GM12878 (cell line): ENCODE measurements around the gene MICAL3. TPM values are rescaled to one million over a fixed set of nuclear protein-coding genes. Genes with fewer than 3 reads are reported as not detected.

ENCODE experiments used
- ATAC-seq: fragments of 200-7000 bp; cut with Tn5 transposase; 3 replicates; pipeline ENCODE4 v1.9.1; 2020; ENCODE audit warnings: mild to moderate bottlenecking, moderate library complexity
- BruUV-seq: library from RNA; stranded (reverse); fragments of 400-500 nt; replicated peaks from 2 replicates; lab custom pipeline; 2021; lab: Mats Ljungman, UMichigan
- CTCF ChIA-PET: fragments of 300-600 bp; sonication (Branson Sonifier 250); formaldehyde crosslinking; extraction: SDS; loops from one replicate; lab custom pipeline; 2021; ENCODE audit warnings: inconsistent platforms; lab: Yijun Ruan, JAX
- POLR2A ChIA-PET: fragments of 350-600 bp; formaldehyde crosslinking; extraction: SDS; loops from one replicate; lab custom pipeline; 2021; ENCODE audit warnings: inconsistent platforms; lab: Charles Lee
- RAD21 ChIA-PET: fragments of 300-600 bp; sonication (Branson Sonifier 250); formaldehyde crosslinking; loops from one replicate; lab custom pipeline; 2023; ENCODE audit warnings: antibody characterized with exemption; ENCODE audit not compliant: unreplicated experiment; lab: Charles Lee
- SMC1A ChIA-PET: fragments of 300-600 bp; sonication (Branson Sonifier 250); formaldehyde crosslinking; loops from one replicate; lab custom pipeline; 2023; ENCODE audit not compliant: unreplicated experiment, uncharacterized antibody; lab: Charles Lee
- DNase-seq: peaks from one replicate; pipeline ENCODE4 v3.0.0-alpha.2; 2011; ENCODE audit warnings: low read depth, low spot score
- FAIRE-seq: peaks from 3 replicates; lab custom pipeline; 2011; peaks lifted over from hg19 to GRCh38; lab: Jason Lieb, UNC
- H2AFZ ChIP-seq: 2 replicates; pipeline ENCODE4 v1.6.0; 2011; ENCODE audit warnings: low read depth, low read length, control low read depth; ENCODE audit not compliant: control insufficient read depth
- H3K27ac ChIP-seq: 2 replicates; pipeline ENCODE4 v1.5.1; 2011; ENCODE audit warnings: control low read depth; ENCODE audit not compliant: control insufficient read depth, insufficient read depth
- H3K27me3 ChIP-seq, 2 experiments: replicated peaks in 1 of 2; 2 replicates each; pipeline versions ENCODE4 v1.6.0 to v1.6.1; 2011; ENCODE audit warnings: low read length in 1 of 2; ENCODE audit not compliant: control insufficient read depth in 2 of 2, insufficient read depth in 2 of 2
- H3K36me3 ChIP-seq, 2 experiments: 2 replicates each; pipeline ENCODE4 v1.5.1; 2011; ENCODE audit warnings: low read length in 1 of 2; ENCODE audit not compliant: control insufficient read depth in 2 of 2, insufficient read depth in 2 of 2
- H3K4me1 ChIP-seq: 2 replicates; pipeline ENCODE4 v1.6.1; 2011; ENCODE audit warnings: mild to moderate bottlenecking, low read length, moderate library complexity, mixed read lengths; ENCODE audit not compliant: control insufficient read depth, insufficient read depth
- H3K4me2 ChIP-seq: 2 replicates; pipeline ENCODE4 v1.6.0; 2011; ENCODE audit warnings: control low read depth; ENCODE audit not compliant: control insufficient read depth, insufficient read depth
- H3K4me3 ChIP-seq: fragments of 200-600 bp; sonication (generic); 2 replicates; pipeline ENCODE4 v1.5.1; 2016
- H3K79me2 ChIP-seq: 2 replicates; pipeline ENCODE4 v1.6.0; 2011; ENCODE audit warnings: low read length; ENCODE audit not compliant: control insufficient read depth, insufficient read depth
- H3K9ac ChIP-seq: 2 replicates; pipeline ENCODE4 v1.8.0; 2011; ENCODE audit warnings: low read length, control low read depth, mixed read lengths; ENCODE audit not compliant: control insufficient read depth, insufficient read depth
- H3K9me3 ChIP-seq: replicated peaks from 3 replicates; pipeline ENCODE4 v1.5.1; 2011; ENCODE audit warnings: mild to moderate bottlenecking, low read length; ENCODE audit not compliant: control insufficient read depth, insufficient read depth
- H4K20me1 ChIP-seq: 2 replicates; pipeline ENCODE4 v1.6.0; 2011; ENCODE audit not compliant: control insufficient read depth, insufficient read depth
- PBX3 ChIP-seq: IDR thresholded peaks from 2 replicates; pipeline ENCODE4 v1.6.1; 2011; ENCODE audit warnings: mild to moderate bottlenecking, low read depth, low read length, moderate library complexity; ENCODE audit not compliant: insufficient replicate concordance
- POLR2A ChIP-seq: IDR thresholded peaks from 2 replicates; pipeline ENCODE4 v1.6.1; 2011; ENCODE audit warnings: low read depth, mild to moderate bottlenecking, low read length
- SPI1 ChIP-seq: IDR thresholded peaks from 2 replicates; pipeline ENCODE4 v1.6.1; 2011; ENCODE audit warnings: low read depth, mild to moderate bottlenecking, low read length, moderate library complexity, borderline replicate concordance; ENCODE audit not compliant: insufficient read depth
- TARDBP ChIP-seq: IDR thresholded peaks from 2 replicates; pipeline ENCODE4 v1.6.1; 2016; ENCODE audit warnings: borderline replicate concordance
- WGBS: methylation state at CpG from one replicate; pipeline ENCODE4 v1.1.6; 2016; ENCODE audit warnings: low lambda C conversion rate; ENCODE audit not compliant: insufficient replicate concordance, insufficient coverage; ENCODE audit errors: missing lambda C conversion rate; 5-methylcytosine and 5-hydroxymethylcytosine counted together
- in situ Hi-C: fragments of 300-500 bp; cut with MboI; formaldehyde crosslinking; loops from 9 replicates; pipeline ENCODE4 v1.14.3; 2018; ENCODE audit warnings: mixed read lengths
- intact Hi-C: fragments of 100-400 bp; cut with micrococcal nuclease; formaldehyde crosslinking; loops from one replicate; pipeline ENCODE4 v1.14.2; 2022; ENCODE audit not compliant: unreplicated experiment
- polyA plus RNA-seq, 11 experiments: library from polyadenylated mRNA; depleted of rRNA in 4 of 11; unstranded in 6 of 11; stranded (reverse) in 5 of 11; fragments of >200 nt; fragmentation: Nextera tagmentation in 4 of 11; fragmentation: Illumina TruSeq in 1 of 11; extraction: Ambion mirVana in 4 of 11; extraction: Trizol in 1 of 11; gene quantifications; 1 replicate in 1 of 11; 2 replicates in 10 of 11; pipeline versions ENCODE4 v1.2.1 to v1.2.3, GENCODE V29; 2011 to 2016; ENCODE audit warnings: inconsistent platforms in 2 of 11, missing spikeins in 2 of 11, low read depth in 1 of 11
- total RNA-seq, 4 experiments: library from RNA; depleted of rRNA in 3 of 4; stranded (reverse); fragments of >200 nt in 3 of 4; fragmentation: Illumina TruSeq in 1 of 4; extraction: Trizol in 1 of 4; gene quantifications; 2 replicates each; pipeline versions ENCODE4 v1.2.1 to v1.2.3, GENCODE V29; 2013 to 2021
- TF ChIP-seq, protein P1 (sequence below): IDR thresholded peaks from 2 replicates; pipeline ENCODE4 v1.6.1; 2012; ENCODE audit warnings: improper control_type of control experiment, low read depth, low read length; ENCODE audit not compliant: insufficient replicate concordance

The MICAL3 gene
- total and polyA plus RNA-seq, 10 of the 15 experiments (the other 5 are each of a cell fraction or from before 2014, with no cell fraction given), result 2.6 to 92.2 (median 24.0) TPM

- TF ChIP-seq, protein P1, sequence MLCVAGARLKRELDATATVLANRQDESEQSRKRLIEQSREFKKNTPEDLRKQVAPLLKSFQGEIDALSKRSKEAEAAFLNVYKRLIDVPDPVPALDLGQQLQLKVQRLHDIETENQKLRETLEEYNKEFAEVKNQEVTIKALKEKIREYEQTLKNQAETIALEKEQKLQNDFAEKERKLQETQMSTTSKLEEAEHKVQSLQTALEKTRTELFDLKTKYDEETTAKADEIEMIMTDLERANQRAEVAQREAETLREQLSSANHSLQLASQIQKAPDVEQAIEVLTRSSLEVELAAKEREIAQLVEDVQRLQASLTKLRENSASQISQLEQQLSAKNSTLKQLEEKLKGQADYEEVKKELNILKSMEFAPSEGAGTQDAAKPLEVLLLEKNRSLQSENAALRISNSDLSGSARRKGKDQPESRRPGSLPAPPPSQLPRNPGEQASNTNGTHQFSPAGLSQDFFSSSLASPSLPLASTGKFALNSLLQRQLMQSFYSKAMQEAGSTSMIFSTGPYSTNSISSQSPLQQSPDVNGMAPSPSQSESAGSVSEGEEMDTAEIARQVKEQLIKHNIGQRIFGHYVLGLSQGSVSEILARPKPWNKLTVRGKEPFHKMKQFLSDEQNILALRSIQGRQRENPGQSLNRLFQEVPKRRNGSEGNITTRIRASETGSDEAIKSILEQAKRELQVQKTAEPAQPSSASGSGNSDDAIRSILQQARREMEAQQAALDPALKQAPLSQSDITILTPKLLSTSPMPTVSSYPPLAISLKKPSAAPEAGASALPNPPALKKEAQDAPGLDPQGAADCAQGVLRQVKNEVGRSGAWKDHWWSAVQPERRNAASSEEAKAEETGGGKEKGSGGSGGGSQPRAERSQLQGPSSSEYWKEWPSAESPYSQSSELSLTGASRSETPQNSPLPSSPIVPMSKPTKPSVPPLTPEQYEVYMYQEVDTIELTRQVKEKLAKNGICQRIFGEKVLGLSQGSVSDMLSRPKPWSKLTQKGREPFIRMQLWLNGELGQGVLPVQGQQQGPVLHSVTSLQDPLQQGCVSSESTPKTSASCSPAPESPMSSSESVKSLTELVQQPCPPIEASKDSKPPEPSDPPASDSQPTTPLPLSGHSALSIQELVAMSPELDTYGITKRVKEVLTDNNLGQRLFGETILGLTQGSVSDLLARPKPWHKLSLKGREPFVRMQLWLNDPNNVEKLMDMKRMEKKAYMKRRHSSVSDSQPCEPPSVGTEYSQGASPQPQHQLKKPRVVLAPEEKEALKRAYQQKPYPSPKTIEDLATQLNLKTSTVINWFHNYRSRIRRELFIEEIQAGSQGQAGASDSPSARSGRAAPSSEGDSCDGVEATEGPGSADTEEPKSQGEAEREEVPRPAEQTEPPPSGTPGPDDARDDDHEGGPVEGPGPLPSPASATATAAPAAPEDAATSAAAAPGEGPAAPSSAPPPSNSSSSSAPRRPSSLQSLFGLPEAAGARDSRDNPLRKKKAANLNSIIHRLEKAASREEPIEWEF, result no peak
Measured at GRCh38 chr22:17749605-17750395, 274.6 kb downstream of the MICAL3 start (continued).

DNA sequence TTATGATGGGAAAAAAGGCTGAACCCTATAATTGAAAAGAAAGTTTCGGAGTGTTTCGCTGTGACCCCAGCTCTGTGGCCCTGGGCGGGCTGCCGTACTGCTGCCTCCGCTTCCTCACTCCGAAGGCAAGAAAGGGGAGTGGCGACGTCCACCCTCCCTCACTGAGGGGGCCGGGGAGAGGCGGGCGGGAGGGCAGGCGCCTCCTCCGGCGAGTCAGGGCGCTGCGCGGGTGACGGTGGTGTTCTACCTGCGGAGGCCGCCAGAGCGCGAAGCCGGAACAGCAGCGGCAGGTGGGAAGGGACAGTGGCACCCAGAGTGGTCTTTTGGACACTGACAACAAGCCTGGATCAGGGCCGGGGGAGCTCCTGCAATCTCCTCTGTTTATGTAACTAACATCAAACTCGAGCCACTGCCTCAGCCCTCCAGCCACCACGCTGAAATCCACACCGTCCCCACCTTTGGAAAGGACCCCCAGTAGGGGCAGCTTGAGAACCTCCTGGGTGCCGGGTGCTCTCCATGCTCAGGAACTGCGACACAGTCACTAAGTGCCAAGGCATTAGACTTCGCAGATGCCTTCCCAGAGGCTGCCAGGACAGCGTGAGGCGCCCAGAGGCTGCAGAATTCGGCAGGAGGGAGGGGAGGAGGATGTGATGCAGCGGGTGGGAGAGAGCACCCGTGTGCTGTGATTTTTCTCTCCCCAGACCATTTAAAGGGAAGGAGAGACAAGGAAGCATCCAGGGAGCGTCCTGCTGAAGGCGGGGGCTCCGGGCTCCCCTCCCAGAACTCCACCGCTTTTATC is 275.6 kb downstream of the MICAL3 start:
- peaks cover 11% of the 10 kb centered on the region for H3K79me2 ChIP-seq
- no peaks in the 10 kb centered on the region for H3K4me1 ChIP-seq
- no peak overlapping the region for H3K9ac ChIP-seq
- H3K4me2 ChIP-seq, result no peak overlapping the region
- TF ChIP-seq TARDBP (no peak), SPI1 (no peak), PBX3 (no peak), POLR2A (peak; percentile 19; the same call in 1 of the 2 replicates)
- no peak overlapping the region for H2AFZ ChIP-seq
- POLR2A ChIA-PET, result no interaction called here
- DNase-seq (no peak), ATAC-seq (no peak), FAIRE-seq (no peak)
- H3K9me3 ChIP-seq, result no peaks in the 10 kb centered on the region
- in situ Hi-C loops, result loop anchor here (10.0 kb wide), 1 partner anchor 56 kb away; no protein-coding TSS in a partner anchor
- SMC1A ChIA-PET, result no interaction called here
- H3K4me3 ChIP-seq, result no peak overlapping the region
- RAD21 ChIA-PET, result no interaction called here
- intact Hi-C loops, result no loop called here
- WGBS, result 95% methylated on average over 35 of the region's 40 CpGs
- H3K27me3 ChIP-seq, result no peaks in the 10 kb centered on the region
- peaks cover 0 to 14% of the 10 kb centered on the region in 2 experiments; a peak in 3 of 4 replicates for H3K36me3 ChIP-seq
- no TSS peak for BruUV-seq
- no peaks in the 10 kb centered on the region; the same call in 1 of the 2 replicates for H4K20me1 ChIP-seq
- no peak overlapping the region for H3K27ac ChIP-seq
- CTCF ChIA-PET, result interaction anchor here (2.4 kb wide), 1 partner anchor 37 kb away, joined by 5 read pairs; no protein-coding TSS in a partner anchor
